GM12878 (cell line): Measurements from ENCODE around the gene ACSF3. TPM values are rescaled to one million over a fixed set of nuclear protein-coding genes. Genes with fewer than 3 reads are reported as not detected.
A peak's percentile ranks its signal among the peaks of the same experiment; 100 is the strongest.

ENCODE experiments used
- ATAC-seq: fragments of 200-7000 bp; cut with Tn5 transposase; 3 replicates; pipeline ENCODE4 v1.9.1; 2020; ENCODE audit warnings: mild to moderate bottlenecking, moderate library complexity
- BruUV-seq: library from RNA; stranded (reverse); fragments of 400-500 nt; replicated peaks from 2 replicates; lab custom pipeline; 2021; lab: Mats Ljungman, UMichigan
- CTCF ChIA-PET: fragments of 300-600 bp; sonication (Branson Sonifier 250); formaldehyde crosslinking; extraction: SDS; loops from one replicate; lab custom pipeline; 2021; ENCODE audit warnings: inconsistent platforms; lab: Yijun Ruan, JAX
- POLR2A ChIA-PET: fragments of 350-600 bp; formaldehyde crosslinking; extraction: SDS; loops from one replicate; lab custom pipeline; 2021; ENCODE audit warnings: inconsistent platforms; lab: Charles Lee
- RAD21 ChIA-PET: fragments of 300-600 bp; sonication (Branson Sonifier 250); formaldehyde crosslinking; loops from one replicate; lab custom pipeline; 2023; ENCODE audit warnings: antibody characterized with exemption; ENCODE audit not compliant: unreplicated experiment; lab: Charles Lee
- SMC1A ChIA-PET: fragments of 300-600 bp; sonication (Branson Sonifier 250); formaldehyde crosslinking; loops from one replicate; lab custom pipeline; 2023; ENCODE audit not compliant: unreplicated experiment, uncharacterized antibody; lab: Charles Lee
- DNase-seq: peaks from one replicate; pipeline ENCODE4 v3.0.0-alpha.2; 2011; ENCODE audit warnings: low read depth, low spot score
- FAIRE-seq: peaks from 3 replicates; lab custom pipeline; 2011; peaks lifted over from hg19 to GRCh38; lab: Jason Lieb, UNC
- H2AFZ ChIP-seq: 2 replicates; pipeline ENCODE4 v1.6.0; 2011; ENCODE audit warnings: low read depth, low read length, control low read depth; ENCODE audit not compliant: control insufficient read depth
- H3K27ac ChIP-seq: 2 replicates; pipeline ENCODE4 v1.5.1; 2011; ENCODE audit warnings: control low read depth; ENCODE audit not compliant: control insufficient read depth, insufficient read depth
- H3K27me3 ChIP-seq, 2 experiments: replicated peaks in 1 of 2; 2 replicates each; pipeline versions ENCODE4 v1.6.0 to v1.6.1; 2011; ENCODE audit warnings: low read length in 1 of 2; ENCODE audit not compliant: control insufficient read depth in 2 of 2, insufficient read depth in 2 of 2
- H3K36me3 ChIP-seq, 2 experiments: 2 replicates each; pipeline ENCODE4 v1.5.1; 2011; ENCODE audit warnings: low read length in 1 of 2; ENCODE audit not compliant: control insufficient read depth in 2 of 2, insufficient read depth in 2 of 2
- H3K4me1 ChIP-seq: 2 replicates; pipeline ENCODE4 v1.6.1; 2011; ENCODE audit warnings: mild to moderate bottlenecking, low read length, moderate library complexity, mixed read lengths; ENCODE audit not compliant: control insufficient read depth, insufficient read depth
- H3K4me2 ChIP-seq: 2 replicates; pipeline ENCODE4 v1.6.0; 2011; ENCODE audit warnings: control low read depth; ENCODE audit not compliant: control insufficient read depth, insufficient read depth
- H3K4me3 ChIP-seq: fragments of 200-600 bp; sonication (generic); 2 replicates; pipeline ENCODE4 v1.5.1; 2016
- H3K79me2 ChIP-seq: 2 replicates; pipeline ENCODE4 v1.6.0; 2011; ENCODE audit warnings: low read length; ENCODE audit not compliant: control insufficient read depth, insufficient read depth
- H3K9ac ChIP-seq: 2 replicates; pipeline ENCODE4 v1.8.0; 2011; ENCODE audit warnings: low read length, control low read depth, mixed read lengths; ENCODE audit not compliant: control insufficient read depth, insufficient read depth
- H3K9me3 ChIP-seq: replicated peaks from 3 replicates; pipeline ENCODE4 v1.5.1; 2011; ENCODE audit warnings: mild to moderate bottlenecking, low read length; ENCODE audit not compliant: control insufficient read depth, insufficient read depth
- H4K20me1 ChIP-seq: 2 replicates; pipeline ENCODE4 v1.6.0; 2011; ENCODE audit not compliant: control insufficient read depth, insufficient read depth
- CBX3 ChIP-seq: fragments of 200-600 bp; sonication (generic); IDR thresholded peaks from 2 replicates; pipeline ENCODE4 v1.6.1; 2016; ENCODE audit warnings: low read depth, borderline replicate concordance
- EGR1 ChIP-seq, 2 experiments: IDR thresholded peaks; 1 replicate in 1 of 2; 2 replicates in 1 of 2; pipeline ENCODE4 v1.6.1; 2011 to 2012; ENCODE audit warnings: low read depth in 2 of 2, low read length in 2 of 2, borderline replicate concordance in 1 of 2, mild to moderate bottlenecking in 1 of 2, moderate library complexity in 1 of 2
- ESRRA ChIP-seq: IDR thresholded peaks from 2 replicates; pipeline ENCODE4 v1.6.1; 2012; ENCODE audit warnings: mild to moderate bottlenecking, low read length, improper control_type of control experiment
- GATAD2B ChIP-seq: fragments of 450-650 bp; conservative IDR thresholded peaks from 2 replicates; pipeline ENCODE4 v1.6.1; 2017; ENCODE audit warnings: low read depth, mild to moderate bottlenecking, moderate library complexity
- NR2C1 ChIP-seq: fragments of 450-650 bp; IDR thresholded peaks from 2 replicates; pipeline ENCODE4 v1.6.1; 2017; ENCODE audit warnings: antibody characterized with exemption, mild to moderate bottlenecking, moderate library complexity
- NR2F1 ChIP-seq: fragments of 450-650 bp; conservative IDR thresholded peaks from 2 replicates; pipeline ENCODE4 v1.6.1; 2017; ENCODE audit warnings: mild to moderate bottlenecking
- PML ChIP-seq: IDR thresholded peaks from 2 replicates; pipeline ENCODE4 v1.6.1; 2012; ENCODE audit warnings: low read length, inconsistent platforms
- ZBED1 ChIP-seq: IDR thresholded peaks from 2 replicates; pipeline ENCODE4 v1.6.1; 2016; ENCODE audit warnings: borderline replicate concordance
- WGBS: methylation state at CpG from one replicate; pipeline ENCODE4 v1.1.6; 2016; ENCODE audit warnings: low lambda C conversion rate; ENCODE audit not compliant: insufficient replicate concordance, insufficient coverage; ENCODE audit errors: missing lambda C conversion rate; 5-methylcytosine and 5-hydroxymethylcytosine counted together
- in situ Hi-C: fragments of 300-500 bp; cut with MboI; formaldehyde crosslinking; loops from 9 replicates; pipeline ENCODE4 v1.14.3; 2018; ENCODE audit warnings: mixed read lengths
- intact Hi-C: fragments of 100-400 bp; cut with micrococcal nuclease; formaldehyde crosslinking; loops from one replicate; pipeline ENCODE4 v1.14.2; 2022; ENCODE audit not compliant: unreplicated experiment
- polyA plus RNA-seq, 11 experiments: library from polyadenylated mRNA; depleted of rRNA in 4 of 11; unstranded in 6 of 11; stranded (reverse) in 5 of 11; fragments of >200 nt; fragmentation: Nextera tagmentation in 4 of 11; fragmentation: Illumina TruSeq in 1 of 11; extraction: Ambion mirVana in 4 of 11; extraction: Trizol in 1 of 11; gene quantifications; 1 replicate in 1 of 11; 2 replicates in 10 of 11; pipeline versions ENCODE4 v1.2.1 to v1.2.3, GENCODE V29; 2011 to 2016; ENCODE audit warnings: inconsistent platforms in 2 of 11, missing spikeins in 2 of 11, low read depth in 1 of 11
- total RNA-seq, 4 experiments: library from RNA; depleted of rRNA in 3 of 4; stranded (reverse); fragments of >200 nt in 3 of 4; fragmentation: Illumina TruSeq in 1 of 4; extraction: Trizol in 1 of 4; gene quantifications; 2 replicates each; pipeline versions ENCODE4 v1.2.1 to v1.2.3, GENCODE V29; 2013 to 2021
- TF ChIP-seq, protein P1 (sequence below): fragments of 450-650 bp; IDR thresholded peaks from 2 replicates; pipeline ENCODE4 v1.6.1; 2016; ENCODE audit warnings: mild to moderate bottlenecking
- TF ChIP-seq, protein P2 (sequence below): fragments of 450-650 bp; IDR thresholded peaks from 2 replicates; pipeline ENCODE4 v1.6.1; 2018; ENCODE audit warnings: mild to moderate bottlenecking, low read depth, moderate library complexity; ENCODE audit not compliant: partially characterized antibody

The ACSF3 gene
- total and polyA plus RNA-seq, 10 of the 15 experiments (the other 5 are each of a cell fraction or from before 2014, with no cell fraction given): 1.0 to 44.4 (median 25.8) TPM

DNA sequence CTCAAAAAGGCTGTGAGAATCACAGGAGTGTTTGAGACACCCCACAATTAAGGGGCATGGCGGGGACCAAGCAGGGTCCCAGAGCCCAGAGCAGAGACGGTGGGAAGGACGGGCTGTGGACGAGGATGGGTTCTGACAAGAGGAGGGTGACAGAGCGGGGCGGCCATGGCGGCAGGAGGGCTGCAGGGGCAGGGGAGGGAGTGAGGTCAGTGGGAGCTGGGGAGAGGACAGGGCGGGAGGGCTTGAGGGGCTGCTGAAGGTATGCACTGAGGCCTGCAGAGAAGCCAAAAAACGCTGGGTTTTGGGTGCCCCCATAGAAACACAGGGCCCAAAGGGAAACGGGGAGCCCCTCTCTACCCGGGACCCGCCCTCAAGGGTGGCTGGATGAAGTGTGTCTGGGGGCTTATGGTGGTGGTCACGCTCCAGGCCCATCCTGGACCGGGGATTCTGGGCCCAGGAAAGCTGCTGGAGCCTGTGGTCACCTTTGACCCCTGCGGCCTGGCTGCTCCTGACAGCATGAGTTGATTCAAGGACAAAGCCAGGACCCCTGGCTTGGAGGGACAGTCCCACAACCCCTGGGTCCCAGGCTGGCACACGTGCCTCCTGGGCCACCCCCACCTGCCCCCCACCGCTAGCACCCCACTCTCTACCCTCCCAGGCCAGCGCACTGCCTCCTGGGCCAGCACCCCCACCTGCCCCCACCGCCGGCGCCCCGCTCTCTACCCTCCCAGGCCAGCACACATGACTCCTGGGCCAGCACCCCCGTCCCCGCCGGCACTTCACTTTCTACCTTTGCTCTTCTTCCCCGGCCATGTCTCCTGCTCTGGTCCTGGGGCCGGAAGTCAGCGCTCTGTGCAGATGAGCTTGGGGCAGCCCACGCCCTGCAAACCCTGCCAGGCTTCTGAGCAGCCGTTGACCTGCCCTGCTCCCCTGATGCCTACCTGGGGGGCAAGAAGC is 31.0 kb upstream of the ACSF3 start:
- Histone ChIP-seq H3K36me3 (no peaks in the 10 kb centered on the region), H3K79me2 (no peaks in the 10 kb centered on the region), H3K27me3 (no peaks in the 10 kb centered on the region), H3K9me3 (no peaks in the 10 kb centered on the region), H3K9ac (no peak overlapping the region; the same call in 1 of the 2 replicates), H4K20me1 (no peaks in the 10 kb centered on the region), H2AFZ (no peak overlapping the region), H3K4me2 (0 out of 2 replicates have a peak overlapping the region, but pooled peaks have one; percentile 12), H3K4me1 (peaks cover 49% of the 10 kb centered on the region), H3K27ac (no peak overlapping the region), H3K4me3 (no peak overlapping the region)
- no TSS peak for BruUV-seq
- ChIA-PET CTCF (no interaction called here), SMC1A (interaction anchor here (1.6 kb wide), 1 partner anchor 78 kb away, joined by 6 read pairs; no protein-coding TSS in a partner anchor), RAD21 (interaction anchor here (0.8 kb wide), 1 partner anchor 1253 kb away, joined by 3 read pairs; no protein-coding TSS in a partner anchor), POLR2A (interaction anchor here (0.6 to 2.4 kb wide), 5 partner anchors 80 to 607 kb away, joined by 3 to 8 read pairs (median 6); partner anchors contain the start of gene CBFA2T3)
- intact Hi-C loops: no loop called here
- WGBS: 50% methylated on average over 27 of the region's 30 CpGs
- FAIRE-seq (no peak), ATAC-seq (peak; percentile 24), DNase-seq (no peak)
- TF ChIP-seq PML (no peak), ZBED1 (no peak), NR2C1 (peak; percentile 61), NR2F1 (peak; percentile 74; the same call in 1 of the 2 replicates)
- in situ Hi-C loops: no loop called here

DNA sequence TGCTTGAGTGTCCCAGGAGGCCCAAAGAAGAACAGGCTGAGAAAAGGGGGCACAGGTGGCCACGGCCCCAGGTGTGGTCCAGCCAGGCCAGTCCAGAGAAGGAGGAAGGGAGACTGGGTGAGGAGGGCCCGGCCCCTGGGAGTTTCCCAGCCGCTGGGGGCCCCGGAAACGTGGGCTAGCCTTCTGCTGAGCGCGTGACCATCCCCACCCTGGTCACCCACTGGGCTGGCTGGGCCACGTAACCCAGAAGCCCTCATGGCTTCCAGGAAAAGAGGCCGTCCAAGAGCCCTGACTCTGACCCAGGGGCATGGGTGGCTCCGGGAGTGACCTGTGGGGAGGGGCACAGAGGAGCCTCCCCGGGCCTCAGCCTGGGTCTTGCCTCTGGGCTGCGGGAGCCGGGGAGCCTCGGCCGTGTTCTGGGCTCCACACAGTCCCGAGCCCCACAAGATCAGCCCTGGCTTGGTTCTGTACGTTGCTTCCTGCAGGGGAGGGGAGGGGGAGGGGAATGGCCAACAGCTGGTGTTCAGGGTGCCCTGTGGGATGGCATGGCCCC is 29.8 kb upstream of the ACSF3 start:
- DNase-seq: no peak
- FAIRE-seq: no peak
- CTCF ChIA-PET: interaction anchor here (1.8 kb wide), 1 partner anchor 29 kb away, joined by 5 read pairs; no protein-coding TSS in a partner anchor
- peak; percentile 43 for ATAC-seq
- intact Hi-C loops (no loop called here), in situ Hi-C loops (no loop called here)
- no peaks in the 10 kb centered on the region for H3K79me2 ChIP-seq
- no peaks in the 10 kb centered on the region; the same call in 2 of the 3 replicates for H3K9me3 ChIP-seq
- peak overlapping the region; percentile 13; the same call in 1 of the 2 replicates for H2AFZ ChIP-seq
- no peaks in the 10 kb centered on the region for H3K27me3 ChIP-seq
- POLR2A ChIA-PET: interaction anchor here (0.7 to 1.0 kb wide), 3 partner anchors 9 to 278 kb away, joined by 3 read pairs; no protein-coding TSS in a partner anchor
- RAD21 ChIA-PET: no interaction called here
- H3K27ac ChIP-seq: peak overlapping the region; percentile 37
- no peaks in the 10 kb centered on the region for H3K36me3 ChIP-seq
- BruUV-seq: no TSS peak
- no peak overlapping the region for H3K4me2 ChIP-seq
- WGBS: 44% methylated on average over 17 of the region's 17 CpGs
- SMC1A ChIA-PET: interaction anchor here (1.1 kb wide), 1 partner anchor 86 kb away, joined by 4 read pairs; no protein-coding TSS in a partner anchor
- no peaks in the 10 kb centered on the region for H4K20me1 ChIP-seq
- H3K9ac ChIP-seq: no peak overlapping the region
- no peak overlapping the region for H3K4me3 ChIP-seq
- H3K4me1 ChIP-seq: peaks cover 49% of the 10 kb centered on the region
- TF ChIP-seq EGR1 (IDR thresholded peaks at IDR 0.05; ENCODE audit: borderline replicate concordance in 1 of 2, low read depth in 2 of 2, low read length in 2 of 2): no peak
- TF ChIP-seq, protein P1, sequence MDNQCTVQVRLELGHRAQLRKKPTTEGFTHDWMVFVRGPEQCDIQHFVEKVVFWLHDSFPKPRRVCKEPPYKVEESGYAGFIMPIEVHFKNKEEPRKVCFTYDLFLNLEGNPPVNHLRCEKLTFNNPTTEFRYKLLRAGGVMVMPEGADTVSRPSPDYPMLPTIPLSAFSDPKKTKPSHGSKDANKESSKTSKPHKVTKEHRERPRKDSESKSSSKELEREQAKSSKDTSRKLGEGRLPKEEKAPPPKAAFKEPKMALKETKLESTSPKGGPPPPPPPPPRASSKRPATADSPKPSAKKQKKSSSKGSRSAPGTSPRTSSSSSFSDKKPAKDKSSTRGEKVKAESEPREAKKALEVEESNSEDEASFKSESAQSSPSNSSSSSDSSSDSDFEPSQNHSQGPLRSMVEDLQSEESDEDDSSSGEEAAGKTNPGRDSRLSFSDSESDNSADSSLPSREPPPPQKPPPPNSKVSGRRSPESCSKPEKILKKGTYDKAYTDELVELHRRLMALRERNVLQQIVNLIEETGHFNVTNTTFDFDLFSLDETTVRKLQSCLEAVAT: no peak
- no peak for TF ChIP-seq CBX3
- no peak for TF ChIP-seq ESRRA
- TF ChIP-seq, protein P2, sequence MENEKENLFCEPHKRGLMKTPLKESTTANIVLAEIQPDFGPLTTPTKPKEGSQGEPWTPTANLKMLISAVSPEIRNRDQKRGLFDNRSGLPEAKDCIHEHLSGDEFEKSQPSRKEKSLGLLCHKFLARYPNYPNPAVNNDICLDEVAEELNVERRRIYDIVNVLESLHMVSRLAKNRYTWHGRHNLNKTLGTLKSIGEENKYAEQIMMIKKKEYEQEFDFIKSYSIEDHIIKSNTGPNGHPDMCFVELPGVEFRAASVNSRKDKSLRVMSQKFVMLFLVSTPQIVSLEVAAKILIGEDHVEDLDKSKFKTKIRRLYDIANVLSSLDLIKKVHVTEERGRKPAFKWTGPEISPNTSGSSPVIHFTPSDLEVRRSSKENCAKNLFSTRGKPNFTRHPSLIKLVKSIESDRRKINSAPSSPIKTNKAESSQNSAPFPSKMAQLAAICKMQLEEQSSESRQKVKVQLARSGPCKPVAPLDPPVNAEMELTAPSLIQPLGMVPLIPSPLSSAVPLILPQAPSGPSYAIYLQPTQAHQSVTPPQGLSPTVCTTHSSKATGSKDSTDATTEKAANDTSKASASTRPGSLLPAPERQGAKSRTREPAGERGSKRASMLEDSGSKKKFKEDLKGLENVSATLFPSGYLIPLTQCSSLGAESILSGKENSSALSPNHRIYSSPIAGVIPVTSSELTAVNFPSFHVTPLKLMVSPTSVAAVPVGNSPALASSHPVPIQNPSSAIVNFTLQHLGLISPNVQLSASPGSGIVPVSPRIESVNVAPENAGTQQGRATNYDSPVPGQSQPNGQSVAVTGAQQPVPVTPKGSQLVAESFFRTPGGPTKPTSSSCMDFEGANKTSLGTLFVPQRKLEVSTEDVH: no peak
- TF ChIP-seq GATAD2B: peak; percentile 18; the same call in 1 of the 2 replicates
